SK-N-SH (cell line): ENCODE measurements around the gene PPP1R15B.

Experiments
- POLR2AphosphoS5 ChIP-seq: IDR thresholded peaks from 2 replicates; pipeline ENCODE4 v1.6.1; 2012; ENCODE audit warnings: low read depth, low read length
- SIN3A ChIP-seq: IDR thresholded peaks from 2 replicates; pipeline ENCODE4 v1.6.1; 2012; ENCODE audit warnings: low read depth, mild to moderate bottlenecking, low read length, moderate library complexity, borderline replicate concordance
- TAF1 ChIP-seq: IDR thresholded peaks from 2 replicates; pipeline ENCODE4 v1.6.1; 2012; ENCODE audit warnings: low read depth, mild to moderate bottlenecking, low read length, moderate library complexity, borderline replicate concordance
- YY1 ChIP-seq: IDR thresholded peaks from 2 replicates; pipeline ENCODE4 v1.4.0; 2012; ENCODE audit warnings: low read depth, mild to moderate bottlenecking
- TF ChIP-seq, protein P1 (sequence below): IDR thresholded peaks from 2 replicates; pipeline ENCODE4 v1.4.0; 2012; ENCODE audit warnings: low read depth, borderline replicate concordance
- TF ChIP-seq, protein P2 (sequence below): fragments of 200-600 bp; sonication (generic); IDR thresholded peaks from 2 replicates; pipeline ENCODE4 v1.6.1; 2017; ENCODE audit warnings: antibody characterized with exemption, mild to moderate bottlenecking, moderate library complexity
- TF ChIP-seq, protein P3 (sequence below): IDR thresholded peaks from 2 replicates; pipeline ENCODE4 v1.4.0; 2012; ENCODE audit warnings: low read depth

DNA sequence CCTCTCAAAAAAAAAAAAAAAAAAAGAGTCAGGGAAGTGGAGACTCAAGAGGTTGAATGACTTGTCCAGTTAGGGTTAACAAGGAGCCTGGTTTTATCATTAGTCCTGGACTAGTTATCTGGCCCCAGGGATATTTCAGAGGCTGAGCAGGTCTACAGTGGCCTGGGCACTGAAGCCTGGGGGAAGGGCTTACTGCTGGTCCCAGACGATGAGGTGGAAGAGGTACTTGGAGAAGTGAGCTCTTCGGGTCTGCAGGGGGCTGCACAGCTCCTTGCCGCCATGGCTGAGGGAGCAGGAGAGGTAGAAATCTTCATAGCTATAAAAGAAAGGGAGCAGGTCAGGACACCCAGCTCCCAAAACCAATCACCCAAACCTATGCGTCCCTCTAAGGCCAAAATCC, 42.9 kb upstream of the PPP1R15B start:
- TF ChIP-seq, protein P1, sequence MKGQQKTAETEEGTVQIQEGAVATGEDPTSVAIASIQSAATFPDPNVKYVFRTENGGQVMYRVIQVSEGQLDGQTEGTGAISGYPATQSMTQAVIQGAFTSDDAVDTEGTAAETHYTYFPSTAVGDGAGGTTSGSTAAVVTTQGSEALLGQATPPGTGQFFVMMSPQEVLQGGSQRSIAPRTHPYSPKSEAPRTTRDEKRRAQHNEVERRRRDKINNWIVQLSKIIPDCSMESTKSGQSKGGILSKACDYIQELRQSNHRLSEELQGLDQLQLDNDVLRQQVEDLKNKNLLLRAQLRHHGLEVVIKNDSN, result no peak
- TF ChIP-seq YY1, result no peak
- TF ChIP-seq, protein P2, sequence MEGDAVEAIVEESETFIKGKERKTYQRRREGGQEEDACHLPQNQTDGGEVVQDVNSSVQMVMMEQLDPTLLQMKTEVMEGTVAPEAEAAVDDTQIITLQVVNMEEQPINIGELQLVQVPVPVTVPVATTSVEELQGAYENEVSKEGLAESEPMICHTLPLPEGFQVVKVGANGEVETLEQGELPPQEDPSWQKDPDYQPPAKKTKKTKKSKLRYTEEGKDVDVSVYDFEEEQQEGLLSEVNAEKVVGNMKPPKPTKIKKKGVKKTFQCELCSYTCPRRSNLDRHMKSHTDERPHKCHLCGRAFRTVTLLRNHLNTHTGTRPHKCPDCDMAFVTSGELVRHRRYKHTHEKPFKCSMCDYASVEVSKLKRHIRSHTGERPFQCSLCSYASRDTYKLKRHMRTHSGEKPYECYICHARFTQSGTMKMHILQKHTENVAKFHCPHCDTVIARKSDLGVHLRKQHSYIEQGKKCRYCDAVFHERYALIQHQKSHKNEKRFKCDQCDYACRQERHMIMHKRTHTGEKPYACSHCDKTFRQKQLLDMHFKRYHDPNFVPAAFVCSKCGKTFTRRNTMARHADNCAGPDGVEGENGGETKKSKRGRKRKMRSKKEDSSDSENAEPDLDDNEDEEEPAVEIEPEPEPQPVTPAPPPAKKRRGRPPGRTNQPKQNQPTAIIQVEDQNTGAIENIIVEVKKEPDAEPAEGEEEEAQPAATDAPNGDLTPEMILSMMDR, result no peak
- no peak for TF ChIP-seq TAF1
- TF ChIP-seq, protein P3, sequence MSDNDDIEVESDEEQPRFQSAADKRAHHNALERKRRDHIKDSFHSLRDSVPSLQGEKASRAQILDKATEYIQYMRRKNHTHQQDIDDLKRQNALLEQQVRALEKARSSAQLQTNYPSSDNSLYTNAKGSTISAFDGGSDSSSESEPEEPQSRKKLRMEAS, result no peak
- TF ChIP-seq POLR2AphosphoS5, result no peak
- TF ChIP-seq SIN3A, result no peak
